IMR-90 (cell line): ENCODE data around the gene TSPAN32. TPM values are rescaled to one million over a fixed set of nuclear protein-coding genes. Genes with fewer than 3 reads are reported as not detected.

Experiments used
- ATAC-seq: fragments of 200-7000 bp; cut with Tn5 transposase; 2 replicates; pipeline ENCODE4 v1.9.1; 2020; ENCODE audit warnings: low read depth, mild to moderate bottlenecking, moderate library complexity
- BruUV-seq: library from RNA; stranded (reverse); fragments of 400-500 nt; replicated peaks from 2 replicates; lab custom pipeline; 2021; lab: Mats Ljungman, UMichigan
- CTCF ChIA-PET: fragments of 300-600 bp; formaldehyde crosslinking; extraction: SDS; loops from one replicate; lab custom pipeline; 2021; ENCODE audit warnings: antibody characterized with exemption; lab: Yijun Ruan, JAX
- POLR2A ChIA-PET: fragments of 300-600 bp; sonication (Branson Sonifier 250); formaldehyde crosslinking; loops from one replicate; lab custom pipeline; 2022; ENCODE audit warnings: antibody characterized with exemption; ENCODE audit not compliant: unreplicated experiment; lab: Charles Lee
- DNase-seq: peaks from one replicate; pipeline ENCODE4 v3.0.0; 2013
- H2AFZ ChIP-seq: replicated peaks from 2 replicates; pipeline ENCODE3; 2013; ENCODE audit warnings: low read length, mild to moderate bottlenecking; ENCODE audit not compliant: poor library complexity
- H2AK5ac ChIP-seq: 2 replicates; pipeline ENCODE4 v1.6.1; 2013; ENCODE audit warnings: low read depth, low read length, inconsistent platforms
- H2AK9ac ChIP-seq: replicated peaks from 2 replicates; pipeline ENCODE3; 2013; ENCODE audit warnings: mild to moderate bottlenecking, low read depth, low read length, moderate library complexity; ENCODE audit not compliant: poor library complexity
- H2BK120ac ChIP-seq: 2 replicates; pipeline ENCODE4 v1.6.1; 2013; ENCODE audit warnings: low read depth, low read length, inconsistent platforms
- H2BK15ac ChIP-seq: 3 replicates; pipeline ENCODE4 v1.6.1; 2013; ENCODE audit warnings: low read depth, low read length, inconsistent platforms
- H2BK20ac ChIP-seq: 2 replicates; pipeline ENCODE4 v1.6.1; 2013; ENCODE audit warnings: low read depth, mild to moderate bottlenecking, inconsistent platforms, low read length, moderate library complexity
- H2BK5ac ChIP-seq: 2 replicates; pipeline ENCODE4 v1.6.1; 2013; ENCODE audit warnings: mild to moderate bottlenecking, low read depth, low read length, inconsistent platforms; ENCODE audit not compliant: poor library complexity, severe bottlenecking
- H3K14ac ChIP-seq: replicated peaks from 2 replicates; pipeline ENCODE4 v1.6.1; 2013; ENCODE audit warnings: low read depth, low read length, inconsistent platforms
- H3K18ac ChIP-seq: 2 replicates; pipeline ENCODE4 v1.6.1; 2013; ENCODE audit warnings: low read depth, low read length, control low read depth
- H3K23ac ChIP-seq: 2 replicates; pipeline ENCODE4 v1.6.1; 2013; ENCODE audit warnings: low read depth, low read length, inconsistent platforms
- H3K27ac ChIP-seq: 2 replicates; pipeline ENCODE4 v1.5.1; 2013; ENCODE audit warnings: mild to moderate bottlenecking, control low read depth, low read length; ENCODE audit not compliant: insufficient read depth
- H3K27me3 ChIP-seq: 2 replicates; pipeline ENCODE4 v1.6.1; 2013; ENCODE audit warnings: low read length; ENCODE audit not compliant: control insufficient read depth, insufficient read depth
- H3K36me3 ChIP-seq: 2 replicates; pipeline ENCODE4 v1.6.1; 2013; ENCODE audit warnings: low read length, mixed read lengths; ENCODE audit not compliant: control insufficient read depth, insufficient read depth
- H3K4ac ChIP-seq: 2 replicates; pipeline ENCODE4 v1.6.1; 2013; ENCODE audit warnings: low read depth, low read length, inconsistent platforms
- H3K4me1 ChIP-seq: 2 replicates; pipeline ENCODE4 v1.6.1; 2013; ENCODE audit warnings: low read length, mixed read lengths; ENCODE audit not compliant: control insufficient read depth, insufficient read depth
- H3K4me2 ChIP-seq: 2 replicates; pipeline ENCODE4 v1.6.1; 2013; ENCODE audit warnings: low read depth, mild to moderate bottlenecking, control low read depth, low read length, moderate library complexity
- H3K4me3 ChIP-seq: 2 replicates; pipeline ENCODE4 v1.5.1; 2013; ENCODE audit warnings: low read depth, mild to moderate bottlenecking, control low read depth, low read length, moderate library complexity; ENCODE audit not compliant: insufficient read depth
- H3K56ac ChIP-seq: 2 replicates; pipeline ENCODE4 v1.6.1; 2013; ENCODE audit warnings: low read length, inconsistent platforms; ENCODE audit not compliant: insufficient read depth; ENCODE audit errors: extremely low read depth
- H3K79me1 ChIP-seq, 2 experiments: 2 replicates each; pipeline ENCODE4 v1.6.1; 2013; ENCODE audit warnings: low read length in 2 of 2, inconsistent platforms in 1 of 2, low read depth in 1 of 2
- H3K9ac ChIP-seq: 2 replicates; pipeline ENCODE4 v1.6.1; 2013; ENCODE audit warnings: low read depth, low read length, control low read depth
- H3K9me1 ChIP-seq: 2 replicates; pipeline ENCODE4 v1.6.1; 2013; ENCODE audit warnings: low read length, inconsistent platforms; ENCODE audit not compliant: insufficient read depth
- H3K9me3 ChIP-seq: 2 replicates; pipeline ENCODE4 v1.6.1; 2013; ENCODE audit warnings: low read length; ENCODE audit not compliant: control insufficient read depth, insufficient read depth
- H4K20me1 ChIP-seq: 2 replicates; pipeline ENCODE4 v1.6.1; 2013; ENCODE audit warnings: low read length, inconsistent platforms; ENCODE audit not compliant: insufficient read depth
- H4K5ac ChIP-seq: 2 replicates; pipeline ENCODE4 v1.6.1; 2013; ENCODE audit warnings: mild to moderate bottlenecking, low read depth, low read length, control low read depth
- H4K8ac ChIP-seq, 2 experiments: 2 replicates each; pipeline ENCODE4 v1.6.1; 2013; ENCODE audit warnings: low read depth in 2 of 2, low read length in 2 of 2, control low read depth in 1 of 2, inconsistent platforms in 1 of 2
- H4K91ac ChIP-seq: 2 replicates; pipeline ENCODE4 v1.6.1; 2013; ENCODE audit warnings: low read depth, low read length, inconsistent platforms; ENCODE audit not compliant: insufficient read depth
- MXI1 ChIP-seq: IDR thresholded peaks from 2 replicates; pipeline ENCODE4 v1.6.1; 2012; ENCODE audit warnings: low read depth, mild to moderate bottlenecking, low read length, moderate library complexity, borderline replicate concordance
- NFE2L2 ChIP-seq: fragments of 150-350 bp; IDR thresholded peaks from 2 replicates; pipeline ENCODE4 v1.6.1; 2016; ENCODE audit warnings: low read depth, mild to moderate bottlenecking, low read length
- USF2 ChIP-seq: fragments of 150-350 bp; IDR thresholded peaks from 2 replicates; pipeline ENCODE4 v1.6.1; 2017; ENCODE audit warnings: mild to moderate bottlenecking, antibody characterized with exemption, low read length, low read depth
- whole genome bisulfite sequencing, 2 experiments: methylation state at CpG; one replicate each; pipeline versions ENCODE4 v1.1.5 to v1.1.7; 2013; ENCODE audit warnings: missing lambda C conversion rate in 2 of 2; ENCODE audit not compliant: insufficient read length in 1 of 2; ENCODE audit errors: extremely low coverage in 2 of 2; 5-methylcytosine and 5-hydroxymethylcytosine counted together
- dilution Hi-C: fragments of 300-500 bp; cut with HindIII; formaldehyde crosslinking; loops from one replicate; pipeline ENCODE4 v1.14.3; 2018; ENCODE audit warnings: low sequenced_read_pairs; ENCODE audit not compliant: unreplicated experiment
- in situ Hi-C: fragments of 300-500 bp; cut with MboI; formaldehyde crosslinking; loops from 3 replicates; pipeline ENCODE4 v1.14.3; 2019; ENCODE audit warnings: low sequenced_read_pairs, inconsistent platforms, mixed read lengths
- intact Hi-C: fragments of 100-400 bp; cut with micrococcal nuclease; formaldehyde crosslinking; loops from 2 replicates; pipeline ENCODE4 v1.10.0; 2022
- polyA plus RNA-seq, 3 experiments: library from polyadenylated mRNA; depleted of rRNA; stranded (reverse); fragments of >200 nt; gene quantifications; 2 replicates each; pipeline ENCODE4 v1.2.3, GENCODE V29; 2012; ENCODE audit warnings: low replicate concordance in 1 of 3
- total RNA-seq: library from RNA; depleted of rRNA; stranded (reverse); fragments of >200 nt; gene quantifications from 2 replicates; pipeline ENCODE4 v1.2.3, GENCODE V29; 2012

The TSPAN32 gene
- total and polyA plus RNA-seq, 2 of the 4 experiments (the other 2 are of a cell fraction): 0.07 TPM; not detected in 1

GRCh38 chr11:2287091-2287490, 14.7 kb upstream of the TSPAN32 start:
- TF ChIP-seq MXI1 (no peak), USF2 (no peak), NFE2L2 (no peak)
- CTCF ChIA-PET: no interaction called here

More at GRCh38 chr11:2287091-2287490, 14.7 kb upstream of the TSPAN32 start:
- no peaks in the 10 kb centered on the region for H3K36me3 ChIP-seq
- H2AK9ac ChIP-seq: peak overlapping the region; percentile 5
- POLR2A ChIA-PET: no interaction called here
- H3K9ac ChIP-seq: no peak overlapping the region
- no peak overlapping the region for H3K27ac ChIP-seq
- H4K20me1 ChIP-seq: no peaks in the 10 kb centered on the region
- H3K4ac ChIP-seq: no peak overlapping the region
- no peak overlapping the region for H3K4me3 ChIP-seq
- H4K91ac ChIP-seq: no peak overlapping the region
- no peak overlapping the region for H2AFZ ChIP-seq
- no peaks in the 10 kb centered on the region for H3K9me3 ChIP-seq
- dilution Hi-C loops: no loop called here
- no peaks in the 10 kb centered on the region for H3K9me1 ChIP-seq
- no peak overlapping the region for H3K23ac ChIP-seq
- no peak overlapping the region for H3K14ac ChIP-seq
- intact Hi-C loops: no loop called here
- H2AK5ac ChIP-seq: no peak overlapping the region
- H3K79me1 ChIP-seq: no peaks in the 10 kb centered on the region
- no peak overlapping the region for H4K8ac ChIP-seq
- ATAC-seq (no peak), DNase-seq (no peak)
- no peak overlapping the region for H3K4me2 ChIP-seq
- H3K27me3 ChIP-seq: peaks cover 41% of the 10 kb centered on the region
- no peaks in the 10 kb centered on the region for H3K4me1 ChIP-seq
- BruUV-seq: no TSS peak
- no peak overlapping the region for H2BK120ac ChIP-seq
- in situ Hi-C loops: no loop called here
- H3K18ac ChIP-seq: no peak overlapping the region
- H2BK20ac ChIP-seq: no peak overlapping the region
- 10% methylated on average over 4 of the region's 16 CpGs; no CpG with 5 or more reads in 1 of the 2 experiments for WGBS, 2 experiments
- H2BK15ac ChIP-seq: no peak overlapping the region
- H4K5ac ChIP-seq: no peak overlapping the region
- no peak overlapping the region for H3K56ac ChIP-seq
- no peak overlapping the region for H2BK5ac ChIP-seq
